HCT116 (cell line): Measurements from ENCODE around the gene NCKAP5.

Experiments
- CBX3 ChIP-seq: IDR thresholded peaks from 2 replicates; pipeline ENCODE4 v1.6.1; 2012; ENCODE audit warnings: low read depth
- CTCF ChIP-seq, 3 experiments: fragments of 200-600 bp in 1 of 3; sonication (generic) in 1 of 3; IDR thresholded peaks in 2 of 3; conservative IDR thresholded peaks in 1 of 3; 2 replicates each; pipeline ENCODE4 v1.5.1; 2012 to 2017; ENCODE audit warnings: low read depth in 2 of 3, low read length in 2 of 3, antibody characterized with exemption in 1 of 3, borderline replicate concordance in 1 of 3, control low read depth in 1 of 3, mild to moderate bottlenecking in 1 of 3, mixed read lengths in 1 of 3, mixed run types in 1 of 3, moderate library complexity in 1 of 3; ENCODE audit not compliant: insufficient read depth in 1 of 3
- EZH2 ChIP-seq: fragments of 200-600 bp; sonication (generic); IDR thresholded peaks from 2 replicates; pipeline ENCODE4 v1.6.1; 2017; ENCODE audit warnings: antibody characterized with exemption, mixed run types
- MAX ChIP-seq: IDR thresholded peaks from 2 replicates; pipeline ENCODE4 v1.6.1; 2012
- SIN3A ChIP-seq: IDR thresholded peaks from 2 replicates; pipeline ENCODE4 v1.6.1; 2012; ENCODE audit warnings: low read depth
- SRF ChIP-seq: IDR thresholded peaks from 2 replicates; pipeline ENCODE4 v1.6.1; 2012; ENCODE audit warnings: low read depth
- ZNF274 ChIP-seq: fragments of 200-500 bp; sonication (Bioruptor generic); IDR thresholded peaks from 2 replicates; pipeline ENCODE4 v1.6.1; 2014; ENCODE audit warnings: mild to moderate bottlenecking, low read depth, low read length, inconsistent platforms

GRCh38 chr2:132652474-132652873 lies 915.8 kb downstream of the NCKAP5 start:
- TF ChIP-seq MAX (no peak), CTCF (IDR thresholded peaks at IDR 0.05 in 2 of 3, conservative IDR thresholded peaks at IDR 0.05 in 1 of 3; ENCODE audit: borderline replicate concordance in 1 of 3, insufficient read depth in 1 of 3, low read depth in 2 of 3, low read length in 2 of 3) (no peak), ZNF274 (no peak), EZH2 (no peak), SRF (no peak), SIN3A (no peak), CBX3 (no peak)
